ENCODE data around the gene SELENOI.
"Not testable (repeated sequence)": the region's sequence is repeated elsewhere in the genome, so short reads cannot be mapped to it uniquely, and the experiment has no call there.

- TF ChIP-seq POLR2A, EP300 (IDR thresholded peaks at IDR 0.05): not testable (repeated sequence)
- TF ChIP-seq, protein P1, sequence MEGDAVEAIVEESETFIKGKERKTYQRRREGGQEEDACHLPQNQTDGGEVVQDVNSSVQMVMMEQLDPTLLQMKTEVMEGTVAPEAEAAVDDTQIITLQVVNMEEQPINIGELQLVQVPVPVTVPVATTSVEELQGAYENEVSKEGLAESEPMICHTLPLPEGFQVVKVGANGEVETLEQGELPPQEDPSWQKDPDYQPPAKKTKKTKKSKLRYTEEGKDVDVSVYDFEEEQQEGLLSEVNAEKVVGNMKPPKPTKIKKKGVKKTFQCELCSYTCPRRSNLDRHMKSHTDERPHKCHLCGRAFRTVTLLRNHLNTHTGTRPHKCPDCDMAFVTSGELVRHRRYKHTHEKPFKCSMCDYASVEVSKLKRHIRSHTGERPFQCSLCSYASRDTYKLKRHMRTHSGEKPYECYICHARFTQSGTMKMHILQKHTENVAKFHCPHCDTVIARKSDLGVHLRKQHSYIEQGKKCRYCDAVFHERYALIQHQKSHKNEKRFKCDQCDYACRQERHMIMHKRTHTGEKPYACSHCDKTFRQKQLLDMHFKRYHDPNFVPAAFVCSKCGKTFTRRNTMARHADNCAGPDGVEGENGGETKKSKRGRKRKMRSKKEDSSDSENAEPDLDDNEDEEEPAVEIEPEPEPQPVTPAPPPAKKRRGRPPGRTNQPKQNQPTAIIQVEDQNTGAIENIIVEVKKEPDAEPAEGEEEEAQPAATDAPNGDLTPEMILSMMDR (IDR thresholded peaks at IDR 0.05), result not testable (repeated sequence)
These were observed 8.5 kb downstream of the SELENOI start for GRCh38 chr2:26354469-26354868.
